HFF-Myc (cell line): ENCODE data around the gene DCDC2C.

Experiments
- DNase-seq: peaks from one replicate; pipeline ENCODE4 v3.0.0-alpha.2; 2011; ENCODE audit warnings: low read depth; ENCODE audit errors: extremely low read depth
- H3K4me3 ChIP-seq: replicated peaks from 2 replicates; pipeline ENCODE4 v1.5.1; 2011; ENCODE audit warnings: low read depth, mild to moderate bottlenecking, control low read depth, low read length
- CTCF ChIP-seq: IDR thresholded peaks from 2 replicates; pipeline ENCODE4 v1.5.1; 2012; ENCODE audit warnings: mild to moderate bottlenecking, low read depth, low read length, control low read depth; ENCODE audit errors: missing control alignments

The DCDC2C gene

GRCh38 chr2:3703236-3703756, at the start of gene DCDC2C:
DCDC2C (plus strand) TSS chr2:3703575; CDS start chr2:3703752, 177 bp downstream.
- TF ChIP-seq CTCF, result no peak
- H3K4me3 ChIP-seq, result no peak within 1 kb of the TSS

GRCh38 chr2:3654011-3654410, 49.4 kb upstream of the DCDC2C start:
- no peak for DNase-seq
- no peak for TF ChIP-seq CTCF
- no peak overlapping the region for H3K4me3 ChIP-seq

More at GRCh38 chr2:3703236-3703756, at the start of gene DCDC2C:
- no peak for DNase-seq

DNA sequence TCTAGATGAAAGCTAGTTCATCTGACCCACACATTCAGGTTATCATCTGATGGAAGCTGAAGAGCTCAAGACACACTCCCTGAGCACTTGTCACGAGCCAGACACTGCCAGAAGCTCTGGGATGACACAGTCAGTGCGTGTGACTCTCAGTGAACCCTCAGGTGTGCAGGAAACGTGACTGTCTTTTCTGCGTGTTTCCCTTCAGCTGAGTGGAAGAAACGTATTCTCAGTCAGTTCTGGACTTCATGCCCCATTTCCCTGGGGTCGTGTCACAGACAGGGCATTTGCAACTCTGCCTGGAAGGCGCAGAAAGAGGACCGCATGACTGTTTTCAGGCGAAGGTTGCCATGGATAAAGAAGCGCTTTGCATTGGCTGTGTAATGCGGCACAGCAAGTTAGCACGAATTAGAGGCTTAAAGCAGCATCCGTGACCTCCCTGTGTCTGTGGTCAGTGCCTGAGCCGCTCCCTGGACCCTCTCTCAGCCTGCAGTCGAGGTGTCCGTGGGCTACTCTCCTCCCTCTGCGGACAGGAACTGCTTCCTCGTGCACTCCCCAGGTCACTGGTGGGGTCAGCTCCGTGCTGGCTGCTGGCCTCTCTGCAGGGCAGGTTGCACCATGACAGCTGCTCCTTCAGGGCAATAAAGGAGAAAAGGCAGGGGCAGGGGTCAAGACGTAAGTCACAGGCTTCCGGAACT, 48.7 kb upstream of the DCDC2C start:
- DNase-seq, result no peak
- H3K4me3 ChIP-seq, result no peak overlapping the region
- TF ChIP-seq CTCF, result no peak

GRCh38 chr2:3655871-3656761, 47.3 kb upstream of the DCDC2C start:
- no peak overlapping the region for H3K4me3 ChIP-seq
- DNase-seq, result no peak

GRCh38 chr2:3656762-3657721, 46.3 kb upstream of the DCDC2C start:
- no peak for DNase-seq
- H3K4me3 ChIP-seq, result no peak overlapping the region
- TF ChIP-seq CTCF, result no peak

More at GRCh38 chr2:3655871-3656761, 47.3 kb upstream of the DCDC2C start:
- TF ChIP-seq CTCF, result no peak

- TF ChIP-seq CTCF, result no peak
- no peak within 1 kb of the TSS for H3K4me3 ChIP-seq
- no peak for DNase-seq
Observed at GRCh38 chr2:3657881-3658280, 45.5 kb upstream of the DCDC2C start, which contains the start of gene ALLC. ALLC (plus strand) TSS chr2:3658200; CDS start chr2:3671158, 12,958 bp downstream.
